Astrocyte of the spinal cord (primary cell): ENCODE results near the gene POU2F3.

ENCODE experiments used
- DNase-seq: peaks from one replicate; pipeline ENCODE4 v3.0.0; 2011; ENCODE audit warnings: low read depth, low spot score
- H3K4me3 ChIP-seq: 2 replicates; pipeline ENCODE4 v1.5.1; 2011; ENCODE audit warnings: low read depth, mild to moderate bottlenecking, low read length, moderate library complexity
- in situ Hi-C: cut with HindIII; loops from 2 replicates; pipeline ENCODE4 v1.10.0; 2017; ENCODE audit warnings: low sequenced_read_pairs
- TF ChIP-seq, protein P1 (sequence below): IDR thresholded peaks from 2 replicates; pipeline ENCODE4 v1.5.1; 2012; ENCODE audit warnings: low read depth, mild to moderate bottlenecking, low read length, inconsistent platforms

Gene POU2F3

DNA sequence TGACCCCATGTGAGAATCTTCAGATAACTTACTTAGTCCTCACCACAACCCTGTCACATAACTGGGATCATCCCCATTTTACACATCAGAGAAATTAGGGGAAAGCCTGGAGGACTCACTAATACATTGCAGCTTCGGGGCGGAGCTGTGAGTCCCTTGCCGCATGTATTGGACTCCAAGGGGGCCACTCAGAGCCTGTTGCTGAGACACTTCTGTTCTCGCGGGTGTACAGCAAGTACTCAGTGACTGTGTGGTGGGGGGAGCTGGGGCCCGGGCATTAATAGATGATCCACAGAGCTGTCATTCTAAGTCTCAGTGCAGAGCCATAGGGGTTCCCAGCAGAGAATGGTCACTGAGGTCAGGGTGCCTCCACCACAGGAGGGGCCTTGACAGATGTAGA is 15.6 kb upstream of the POU2F3 start:
- no peak for DNase-seq
- no peak overlapping the region for H3K4me3 ChIP-seq
- in situ Hi-C loops: no loop called here
- TF ChIP-seq, protein P1, sequence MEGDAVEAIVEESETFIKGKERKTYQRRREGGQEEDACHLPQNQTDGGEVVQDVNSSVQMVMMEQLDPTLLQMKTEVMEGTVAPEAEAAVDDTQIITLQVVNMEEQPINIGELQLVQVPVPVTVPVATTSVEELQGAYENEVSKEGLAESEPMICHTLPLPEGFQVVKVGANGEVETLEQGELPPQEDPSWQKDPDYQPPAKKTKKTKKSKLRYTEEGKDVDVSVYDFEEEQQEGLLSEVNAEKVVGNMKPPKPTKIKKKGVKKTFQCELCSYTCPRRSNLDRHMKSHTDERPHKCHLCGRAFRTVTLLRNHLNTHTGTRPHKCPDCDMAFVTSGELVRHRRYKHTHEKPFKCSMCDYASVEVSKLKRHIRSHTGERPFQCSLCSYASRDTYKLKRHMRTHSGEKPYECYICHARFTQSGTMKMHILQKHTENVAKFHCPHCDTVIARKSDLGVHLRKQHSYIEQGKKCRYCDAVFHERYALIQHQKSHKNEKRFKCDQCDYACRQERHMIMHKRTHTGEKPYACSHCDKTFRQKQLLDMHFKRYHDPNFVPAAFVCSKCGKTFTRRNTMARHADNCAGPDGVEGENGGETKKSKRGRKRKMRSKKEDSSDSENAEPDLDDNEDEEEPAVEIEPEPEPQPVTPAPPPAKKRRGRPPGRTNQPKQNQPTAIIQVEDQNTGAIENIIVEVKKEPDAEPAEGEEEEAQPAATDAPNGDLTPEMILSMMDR: no peak

DNA sequence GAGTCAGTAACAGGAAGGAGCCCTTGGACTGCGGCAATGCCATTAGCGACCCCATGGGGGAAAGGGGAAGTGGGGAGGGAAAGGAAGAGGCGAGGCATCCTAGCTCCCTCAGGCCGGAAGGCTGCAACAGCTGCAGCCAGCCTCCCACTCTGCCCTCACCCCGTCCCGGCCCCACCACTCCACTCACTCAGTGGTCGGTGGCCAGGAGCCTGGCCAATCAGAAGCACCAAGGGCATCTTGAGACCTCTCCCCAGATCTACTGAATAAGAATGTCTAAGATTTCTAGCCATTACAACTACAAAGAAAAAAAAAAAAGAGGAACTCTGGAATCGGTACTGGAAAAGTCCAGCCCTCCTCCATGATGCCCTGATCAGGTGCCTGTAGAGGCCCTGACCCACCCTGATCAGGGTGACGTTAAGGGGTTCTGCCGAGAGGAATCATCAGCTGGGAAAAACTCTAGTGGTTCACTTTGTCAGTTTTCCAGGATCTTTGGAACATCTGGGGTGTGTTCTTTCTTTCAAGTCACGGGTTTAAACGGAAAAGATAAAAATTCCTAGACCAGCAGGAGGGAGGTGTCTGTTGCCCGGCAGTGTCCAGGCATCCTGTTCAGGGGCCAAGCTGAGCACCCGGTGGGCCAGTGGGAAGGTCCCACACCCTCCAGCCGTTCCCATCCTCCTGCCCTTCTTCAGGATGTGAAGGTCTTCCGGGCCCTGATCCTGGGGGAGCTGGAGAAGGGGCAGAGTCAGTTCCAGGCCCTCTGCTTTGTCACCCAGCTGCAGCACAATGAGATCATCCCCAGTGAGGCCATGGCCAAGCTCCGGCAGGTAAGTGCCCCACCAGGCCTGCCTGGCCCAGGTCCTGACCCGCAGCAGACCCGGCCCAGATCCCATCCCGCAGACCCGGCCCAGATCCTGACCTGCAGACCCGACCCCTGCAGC is 14.7 kb upstream of the POU2F3 start:
- in situ Hi-C loops: no loop called here
- TF ChIP-seq, protein P1: no peak

DNA sequence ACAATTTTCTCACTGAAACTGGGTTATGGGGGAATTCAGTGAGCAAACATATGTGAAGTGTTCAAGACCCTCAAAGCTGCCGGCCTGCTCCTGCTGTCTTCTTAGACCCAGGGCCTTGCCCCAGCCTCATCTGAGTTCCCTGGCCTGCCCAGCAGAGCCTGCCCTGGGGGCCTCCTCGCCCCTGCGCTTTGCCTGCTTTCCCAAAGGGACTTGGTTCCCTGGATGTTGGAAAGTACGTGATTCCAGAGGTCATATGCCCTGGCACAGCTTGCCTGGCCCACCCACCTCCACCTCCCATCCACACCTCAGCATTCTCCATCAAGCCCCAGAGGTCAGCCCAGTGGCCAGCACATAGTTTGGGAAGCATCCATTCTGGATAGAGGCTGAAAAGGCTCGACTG is 13.7 kb upstream of the POU2F3 start:
- H3K4me3 ChIP-seq: no peak overlapping the region
- TF ChIP-seq, protein P1: no peak
- in situ Hi-C loops: no loop called here
- DNase-seq: no peak

More for the DNA sequence above, 14.7 kb upstream of the POU2F3 start:
- DNase-seq: peak; percentile 67
- H3K4me3 ChIP-seq: no peak overlapping the region

DNA sequence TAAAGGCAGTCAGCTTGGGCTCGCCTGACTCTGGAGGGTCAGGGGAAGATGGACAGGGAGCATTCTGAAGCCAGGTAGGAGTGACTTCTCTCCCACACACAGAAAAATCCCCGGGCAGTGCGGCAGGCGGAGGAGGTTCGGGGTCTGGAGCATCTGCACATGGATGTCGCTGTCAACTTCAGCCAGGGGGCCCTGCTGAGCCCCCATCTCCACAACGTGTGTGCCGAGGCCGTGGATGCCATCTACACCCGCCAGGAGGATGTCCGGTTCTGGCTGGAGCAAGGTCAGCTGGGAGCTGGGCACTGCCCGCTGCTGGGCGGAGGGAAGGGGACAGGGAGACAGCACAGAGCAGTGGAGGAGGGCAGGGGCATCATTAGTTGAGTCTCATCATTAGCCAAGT is 13.2 kb upstream of the POU2F3 start:
- DNase-seq: no peak
- no peak overlapping the region for H3K4me3 ChIP-seq
- in situ Hi-C loops: no loop called here
- TF ChIP-seq, protein P1: no peak

DNA sequence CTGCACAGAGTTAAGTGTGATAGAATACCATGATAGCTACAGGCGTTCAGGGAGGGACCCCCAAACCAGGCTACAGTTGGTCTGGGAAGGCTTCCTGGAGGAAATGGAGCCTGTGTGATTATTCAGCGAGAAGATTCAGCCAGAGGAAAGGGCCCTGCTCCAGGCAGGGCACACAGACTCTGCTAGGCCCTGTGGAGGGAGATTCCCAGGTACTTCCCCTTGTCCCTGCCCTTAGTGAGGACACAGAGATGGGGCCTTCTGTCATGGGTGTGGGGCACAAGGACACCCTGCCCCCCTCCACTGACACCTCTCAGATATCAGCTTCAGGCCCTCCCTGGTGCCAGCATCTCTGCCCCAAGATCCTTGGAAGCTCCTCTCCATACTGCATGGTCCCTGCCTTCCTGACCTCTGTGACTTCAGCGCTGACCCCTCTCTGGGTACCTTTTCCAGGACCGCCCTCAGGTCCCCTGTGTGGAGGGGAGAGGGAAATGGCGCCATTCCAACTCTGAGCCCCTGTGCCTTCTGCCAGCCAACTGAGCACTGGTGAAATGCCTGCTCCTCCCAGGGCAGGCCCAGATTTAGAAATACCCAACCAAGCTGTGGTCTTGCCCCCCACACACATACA is 12.6 kb upstream of the POU2F3 start:
- no peak overlapping the region for H3K4me3 ChIP-seq
- TF ChIP-seq, protein P1: no peak
- no peak for DNase-seq
- in situ Hi-C loops: no loop called here

DNA sequence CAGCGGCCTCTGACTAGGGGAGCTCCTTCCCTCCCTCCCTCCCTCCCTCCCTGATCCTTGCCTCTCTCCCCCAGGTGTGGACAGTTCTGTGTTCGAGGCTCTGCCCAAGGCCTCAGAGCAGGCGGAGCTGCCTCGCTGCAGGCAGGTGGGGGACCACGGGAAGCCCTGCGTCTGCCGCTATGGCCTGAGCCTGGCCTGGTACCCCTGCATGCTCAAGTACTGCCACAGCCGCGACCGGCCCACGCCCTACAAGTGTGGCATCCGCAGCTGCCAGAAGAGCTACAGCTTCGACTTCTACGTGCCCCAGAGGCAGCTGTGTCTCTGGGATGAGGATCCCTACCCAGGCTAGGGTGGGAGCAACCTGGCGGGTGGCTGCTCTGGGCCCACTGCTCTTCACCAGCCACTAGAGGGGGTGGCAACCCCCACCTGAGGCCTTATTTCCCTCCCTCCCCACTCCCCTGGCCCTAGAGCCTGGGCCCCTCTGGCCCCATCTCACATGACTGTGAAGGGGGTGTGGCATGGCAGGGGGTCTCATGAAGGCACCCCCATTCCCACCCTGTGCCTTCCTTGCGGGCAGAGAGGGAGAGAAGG is 11.1 kb upstream of the POU2F3 start:
- no peak overlapping the region for H3K4me3 ChIP-seq
- TF ChIP-seq, protein P1: peak; percentile 33
- in situ Hi-C loops: no loop called here
- DNase-seq: no peak
